A673 (cell line): ENCODE measurements around the gene PCNT.

Experiments
- EZH2 ChIP-seq: fragments of 200-600 bp; sonication (generic); IDR thresholded peaks from 2 replicates; pipeline ENCODE4 v1.6.1; 2017; ENCODE audit warnings: borderline replicate concordance, low read depth, mild to moderate bottlenecking, mixed read lengths, antibody characterized with exemption, low read length; ENCODE audit not compliant: poor library complexity, severe bottlenecking
- TF ChIP-seq, protein P1 (sequence below): fragments of 300-800, 200-600 bp; sonication (generic); conservative IDR thresholded peaks from 2 replicates; pipeline ENCODE4 v1.5.1; 2017; ENCODE audit warnings: low read depth, mild to moderate bottlenecking, antibody characterized with exemption, low read length, moderate library complexity, mixed read lengths

DNA sequence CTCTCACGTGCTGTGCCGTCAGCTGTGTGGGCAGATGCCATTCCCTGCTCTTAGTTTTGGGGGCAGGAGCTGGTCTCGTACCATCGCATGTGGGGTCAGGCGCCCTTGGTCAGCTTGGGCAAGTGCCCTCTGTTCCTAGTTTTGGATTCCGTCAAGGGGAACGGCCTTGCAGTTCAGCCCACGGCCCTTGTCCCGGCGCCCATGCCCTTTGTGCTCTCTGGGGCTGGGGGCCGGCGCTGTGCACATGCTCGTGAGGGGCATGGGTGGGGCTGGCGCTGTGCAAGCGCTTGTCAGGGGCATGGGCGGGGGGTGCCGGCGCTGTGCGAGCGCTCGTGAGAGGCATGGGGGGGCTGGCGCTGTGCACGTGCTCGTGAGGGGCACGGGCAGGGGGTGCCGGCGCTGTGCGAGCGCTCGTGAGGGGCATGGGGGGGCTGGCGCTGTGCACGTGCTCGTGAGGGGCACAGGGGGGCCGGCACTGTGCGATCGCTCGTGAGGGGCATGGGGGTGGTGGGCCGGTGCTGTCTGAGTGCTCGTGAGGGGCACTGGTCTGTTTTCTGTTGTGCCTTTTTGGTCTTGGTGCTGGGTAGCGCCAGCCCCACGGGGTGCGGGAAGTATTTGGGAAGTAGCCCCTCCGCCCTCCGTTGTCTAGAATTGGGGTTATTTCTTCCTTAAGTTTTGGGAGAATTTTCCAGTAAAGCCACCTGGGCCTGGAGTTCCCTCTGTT lies 105.2 kb downstream of the PCNT start:
- TF ChIP-seq, protein P1, sequence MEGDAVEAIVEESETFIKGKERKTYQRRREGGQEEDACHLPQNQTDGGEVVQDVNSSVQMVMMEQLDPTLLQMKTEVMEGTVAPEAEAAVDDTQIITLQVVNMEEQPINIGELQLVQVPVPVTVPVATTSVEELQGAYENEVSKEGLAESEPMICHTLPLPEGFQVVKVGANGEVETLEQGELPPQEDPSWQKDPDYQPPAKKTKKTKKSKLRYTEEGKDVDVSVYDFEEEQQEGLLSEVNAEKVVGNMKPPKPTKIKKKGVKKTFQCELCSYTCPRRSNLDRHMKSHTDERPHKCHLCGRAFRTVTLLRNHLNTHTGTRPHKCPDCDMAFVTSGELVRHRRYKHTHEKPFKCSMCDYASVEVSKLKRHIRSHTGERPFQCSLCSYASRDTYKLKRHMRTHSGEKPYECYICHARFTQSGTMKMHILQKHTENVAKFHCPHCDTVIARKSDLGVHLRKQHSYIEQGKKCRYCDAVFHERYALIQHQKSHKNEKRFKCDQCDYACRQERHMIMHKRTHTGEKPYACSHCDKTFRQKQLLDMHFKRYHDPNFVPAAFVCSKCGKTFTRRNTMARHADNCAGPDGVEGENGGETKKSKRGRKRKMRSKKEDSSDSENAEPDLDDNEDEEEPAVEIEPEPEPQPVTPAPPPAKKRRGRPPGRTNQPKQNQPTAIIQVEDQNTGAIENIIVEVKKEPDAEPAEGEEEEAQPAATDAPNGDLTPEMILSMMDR, result no peak
- TF ChIP-seq EZH2, result no peak
